ENCODE measurements around the gene FAM53A. TPM values are rescaled to one million over a fixed set of nuclear protein-coding genes. Genes with fewer than 3 reads are reported as not detected.

The FAM53A gene
- polyA plus RNA-seq, 2 of the 4 experiments (the other 2 are of a cell fraction), result 0.87 to 1.2 TPM

- ATAC-seq (no peak; a peak in 1 of 6 replicates), DNase-seq (ENCODE audit: low read depth in 1 of 2, low spot score in 1 of 2) (no peak), FAIRE-seq (no peak)
- ChIA-PET POLR2A (no interaction called here), CTCF (interaction anchor here (0.8 kb wide), 1 partner anchor 72 kb away, joined by 3 read pairs; no protein-coding TSS in a partner anchor)
- no peak overlapping the region for H3K4me2 ChIP-seq
- H3K4me1 ChIP-seq, result no peaks in the 10 kb centered on the region
- no peak overlapping the region for H3K4me3 ChIP-seq
- no peak overlapping the region for H3K27ac ChIP-seq
- TF ChIP-seq RFX5 (IDR thresholded peaks at IDR 0.05) (no peak), ZSCAN20 (CRISPR knock-in tag; IDR thresholded peaks at IDR 0.05) (no peak), NPAS2 (CRISPR knock-in tag; IDR thresholded peaks at IDR 0.05; ENCODE audit: borderline replicate concordance) (no peak), KDM5A (IDR thresholded peaks at IDR 0.05) (no peak)
- H3K9me3 ChIP-seq, result no peaks in the 10 kb centered on the region
- 47% methylated on average over 3 of the region's 10 CpGs for WGBS (ENCODE audit: missing lambda C conversion rate)
Observed at GRCh38 chr4:1653776-1654175, 30.3 kb downstream of the FAM53A start.

GRCh38 chr4:1652088-1652487 lies 32.0 kb downstream of the FAM53A start:
- no peak for DNase-seq (ENCODE audit: low read depth in 1 of 2, low spot score in 1 of 2)
- Histone ChIP-seq H3K4me1 (no peaks in the 10 kb centered on the region), H3K27ac (no peak overlapping the region), H3K9me3 (no peaks in the 10 kb centered on the region), H3K4me3 (no peak overlapping the region), H3K4me2 (no peak overlapping the region)
- WGBS (ENCODE audit: missing lambda C conversion rate), result 87% methylated on average over 11 of the region's 13 CpGs
- CTCF ChIA-PET, result no interaction called here
- no peak for ATAC-seq
- no peak for FAIRE-seq
- POLR2A ChIA-PET, result no interaction called here
- TF ChIP-seq MAZ (IDR thresholded peaks at IDR 0.05; ENCODE audit: borderline replicate concordance, low read depth, low read length), result no peak
- no peak for TF ChIP-seq FOSB (CRISPR knock-in tag; IDR thresholded peaks at IDR 0.05)
- no peak for TF ChIP-seq HDAC2 (IDR thresholded peaks at IDR 0.05)
- no peak for TF ChIP-seq EHMT2 (IDR thresholded peaks at IDR 0.05; ENCODE audit: low read depth)
- no peak for TF ChIP-seq RFX5 (IDR thresholded peaks at IDR 0.05)
- TF ChIP-seq HOXB5 (CRISPR knock-in tag; IDR thresholded peaks at IDR 0.05), result no peak
- no peak for TF ChIP-seq NR3C1 (IDR thresholded peaks at IDR 0.05)
- TF ChIP-seq RCOR1 (IDR thresholded peaks at IDR 0.05; ENCODE audit: low read depth, low read length), result no peak
- no peak for TF ChIP-seq REST (IDR thresholded peaks at IDR 0.05)

GRCh38 chr4:1651609-1652008 lies 32.5 kb downstream of the FAM53A start:
- H3K4me2 ChIP-seq, result no peak overlapping the region
- no peak for DNase-seq (ENCODE audit: low read depth in 1 of 2, low spot score in 1 of 2)
- H3K9me3 ChIP-seq, result no peaks in the 10 kb centered on the region
- 94% methylated on average over 12 of the region's 13 CpGs for WGBS (ENCODE audit: missing lambda C conversion rate)
- CTCF ChIA-PET, result no interaction called here
- H3K27ac ChIP-seq, result no peak overlapping the region
- FAIRE-seq, result no peak
- H3K4me3 ChIP-seq, result no peak overlapping the region
- no peak for TF ChIP-seq POLR2AphosphoS2 (conservative IDR thresholded peaks at IDR 0.05; ENCODE audit: low read length)
- POLR2A ChIA-PET, result no interaction called here
- no peaks in the 10 kb centered on the region for H3K4me1 ChIP-seq
- ATAC-seq, result no peak

GRCh38 chr4:1648962-1649361 lies 35.2 kb downstream of the FAM53A start:
- FAIRE-seq (no peak), ATAC-seq (no peak), DNase-seq (ENCODE audit: low read depth in 1 of 2, low spot score in 1 of 2) (no peak)
- H3K9me3 ChIP-seq, result no peaks in the 10 kb centered on the region
- H3K4me2 ChIP-seq, result no peak overlapping the region
- POLR2A ChIA-PET, result no interaction called here
- H3K4me3 ChIP-seq, result no peak overlapping the region
- CTCF ChIA-PET, result interaction anchor here (1.0 to 1.6 kb wide), 2 partner anchors 20 to 29 kb away, joined by 4 read pairs; no protein-coding TSS in a partner anchor
- 72% methylated on average over 3 of the region's 3 CpGs for WGBS (ENCODE audit: missing lambda C conversion rate)
- no peaks in the 10 kb centered on the region for H3K4me1 ChIP-seq
- no peak for TF ChIP-seq MAZ (IDR thresholded peaks at IDR 0.05; ENCODE audit: borderline replicate concordance, low read depth, low read length)
- TF ChIP-seq E2F6 (IDR thresholded peaks at IDR 0.05; ENCODE audit: borderline replicate concordance, low read depth), result no peak
- TF ChIP-seq RAD21 (conservative IDR thresholded peaks at IDR 0.05 in 1 of 2, IDR thresholded peaks at IDR 0.05 in 1 of 2), result no peak
- no peak for TF ChIP-seq USF2 (IDR thresholded peaks at IDR 0.05)
- no peak for TF ChIP-seq KDM1A (IDR thresholded peaks at IDR 0.05; ENCODE audit: low read depth)
- no peak for TF ChIP-seq HMGXB4 (CRISPR knock-in tag; IDR thresholded peaks at IDR 0.05; ENCODE audit: borderline replicate concordance)
- no peak for TF ChIP-seq ZSCAN20 (CRISPR knock-in tag; IDR thresholded peaks at IDR 0.05)
- no peak for TF ChIP-seq RARB (CRISPR knock-in tag; IDR thresholded peaks at IDR 0.05)
- H3K27ac ChIP-seq, result no peak overlapping the region

Data from A549 (cell line).